Hematopoietic multipotent progenitor cell treated with erythropoietin and hydrocortisone succinate and interleukin-3 and kit ligand, for 4 days (in vitro differentiated cells): ENCODE results near the gene PAFAH2.

Experiments used
- DNase-seq: peaks from one replicate; pipeline ENCODE4 v3.0.0-alpha.2; 2015

PAFAH2 gene

GRCh38 chr1:25997828-25998761 is at the start of gene PAFAH2:
Gene PAFAH2 (minus strand): TSS chr1:25998063. CDS start chr1:25990816, 7,247 bp downstream.
- DNase-seq = peak; percentile 100

- no peak for DNase-seq
Measured at GRCh38 chr1:26047278-26047874, 49.5 kb upstream of the PAFAH2 start.

GRCh38 chr1:26046246-26047095 is 48.6 kb upstream of the PAFAH2 start:
- no peak for DNase-seq

DNA sequence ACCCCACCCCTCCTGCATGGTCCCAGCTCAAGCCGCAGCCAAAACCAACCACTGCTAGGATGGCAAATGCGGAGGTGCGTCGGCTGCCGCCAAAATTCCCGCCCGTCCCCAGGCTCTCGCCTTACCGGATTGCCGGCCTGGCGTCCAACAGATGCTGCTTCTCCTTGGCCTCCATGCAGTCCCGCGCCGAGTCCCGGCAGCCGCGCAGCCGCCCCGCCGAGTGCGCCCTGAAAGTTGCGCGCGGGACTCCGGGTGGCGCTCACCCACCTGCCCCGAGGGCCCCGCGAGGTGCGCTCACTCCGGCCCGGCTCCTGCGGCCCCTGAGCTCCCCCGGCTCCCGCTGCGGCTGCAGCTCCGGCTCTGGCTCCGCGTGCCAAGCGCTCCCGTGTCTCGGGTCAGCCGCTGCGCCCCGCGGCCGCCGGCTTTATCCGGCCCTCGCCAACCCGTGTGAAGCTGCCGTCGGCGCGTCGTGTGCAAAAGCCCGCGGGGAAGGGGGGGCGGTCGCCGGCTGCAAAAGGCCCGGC is 47.9 kb upstream of the PAFAH2 start, which contains the start of gene SLC30A2:
Gene SLC30A2, minus strand, starts transcription at position 397 of the 524 bp plus-strand sequence. Its CDS starts 222 bp downstream, at position 175.
- peak; percentile 30 for DNase-seq

GRCh38 chr1:26044971-26045721 is 47.3 kb upstream of the PAFAH2 start:
- no peak for DNase-seq

DNA sequence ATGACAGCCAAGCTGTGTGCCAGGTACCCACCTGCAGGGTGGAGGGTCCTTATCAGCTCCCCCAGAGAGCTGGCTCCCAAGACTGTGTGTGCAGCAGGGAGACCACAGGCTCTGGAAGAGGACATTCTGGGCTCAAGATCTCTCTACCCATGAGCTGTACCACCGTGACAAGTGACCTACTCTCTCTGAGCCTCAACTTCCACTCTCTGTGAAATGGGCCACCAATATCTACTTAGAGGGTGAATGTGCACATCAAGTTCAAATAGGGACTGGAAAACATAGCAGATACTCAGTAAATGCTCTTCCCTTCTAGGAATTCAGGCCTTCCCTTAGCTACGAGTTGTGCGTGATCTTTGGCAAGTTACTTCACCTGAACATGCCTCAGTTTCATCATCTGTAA is 46.6 kb upstream of the PAFAH2 start:
- no peak for DNase-seq

GRCh38 chr1:26043765-26044164 is 45.9 kb upstream of the PAFAH2 start:
- no peak for DNase-seq

DNA sequence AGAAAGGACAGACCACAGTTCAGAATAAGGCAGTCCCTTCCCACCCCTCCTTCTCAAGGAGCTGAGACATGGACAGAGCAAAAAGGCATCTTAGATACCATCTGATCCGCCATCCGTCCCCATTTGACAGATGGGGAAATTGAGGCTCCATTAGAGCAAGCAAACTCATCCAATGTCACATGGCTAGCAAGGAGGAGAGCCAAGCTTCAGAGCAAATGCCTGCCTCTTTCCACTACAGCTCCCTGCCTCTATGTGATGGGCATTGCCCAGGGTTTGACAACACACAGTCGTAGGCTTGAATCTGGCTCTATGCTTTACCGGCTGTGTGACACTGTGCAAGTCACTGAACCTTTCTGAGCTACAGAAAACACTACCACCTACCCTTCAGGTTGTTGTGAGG is 44.1 kb upstream of the PAFAH2 start:
- no peak for DNase-seq

DNA sequence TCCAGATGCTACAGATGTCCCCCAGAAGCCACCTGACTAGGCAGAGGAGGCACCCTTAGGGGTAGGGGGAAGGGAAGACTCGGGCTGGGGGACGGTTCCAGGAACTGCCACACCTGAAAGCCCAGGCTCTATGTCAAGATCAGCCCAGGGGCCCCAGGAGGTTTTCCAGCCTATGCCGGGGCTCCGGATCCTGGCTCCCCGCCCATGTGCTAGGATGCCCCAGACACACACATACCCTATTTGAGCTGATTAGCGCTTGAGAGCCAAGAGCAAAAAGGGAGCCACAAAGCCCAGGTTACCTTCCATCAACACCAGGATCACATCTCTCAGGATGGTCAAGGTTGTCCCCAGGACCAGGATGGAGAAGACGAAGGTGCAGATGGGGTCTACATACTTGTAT is 43.5 kb upstream of the PAFAH2 start:
- no peak for DNase-seq

DNA sequence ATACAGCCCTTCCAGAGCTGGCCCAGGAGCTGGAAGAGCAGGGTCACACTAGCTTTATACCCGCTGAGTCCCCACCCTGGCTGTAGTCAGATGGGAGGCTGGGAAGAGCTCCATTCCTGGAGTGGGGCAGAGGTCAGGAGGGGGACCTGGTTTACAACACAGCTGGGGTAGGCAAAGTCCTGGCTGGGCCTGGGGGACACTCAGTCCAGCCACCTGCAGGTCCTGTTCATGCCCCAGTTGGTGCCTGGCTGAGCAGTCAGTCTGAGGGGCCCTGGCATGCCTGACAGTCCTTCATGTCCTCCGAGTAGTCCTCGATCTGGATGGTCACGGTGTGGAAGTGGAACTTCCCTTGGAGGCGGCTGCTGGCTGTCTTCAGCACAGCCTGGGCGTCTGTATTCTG is 41.0 kb upstream of the PAFAH2 start:
- DNase-seq = no peak

GRCh38 chr1:26038477-26038876 is 40.6 kb upstream of the PAFAH2 start:
- no peak for DNase-seq

DNA sequence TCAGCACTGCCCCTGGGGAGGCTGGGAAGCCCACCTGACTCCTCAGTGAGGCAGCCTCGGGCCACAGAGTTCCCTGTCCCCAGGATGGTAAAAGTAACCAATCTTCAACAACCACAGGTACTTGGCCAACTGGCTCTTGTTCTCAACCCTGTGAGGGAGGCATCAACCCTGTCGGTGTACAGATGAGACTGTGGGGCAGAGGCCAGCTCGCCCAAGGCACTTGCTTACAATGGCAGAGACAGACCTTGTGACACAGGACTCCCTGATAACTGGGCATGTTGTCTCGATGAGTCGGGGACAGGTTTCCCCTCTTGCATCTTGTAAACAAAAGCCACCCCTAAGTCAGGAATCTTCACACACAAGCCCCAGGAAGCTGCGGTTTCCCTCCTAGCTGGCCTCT is 40.0 kb upstream of the PAFAH2 start:
- no peak for DNase-seq

DNA sequence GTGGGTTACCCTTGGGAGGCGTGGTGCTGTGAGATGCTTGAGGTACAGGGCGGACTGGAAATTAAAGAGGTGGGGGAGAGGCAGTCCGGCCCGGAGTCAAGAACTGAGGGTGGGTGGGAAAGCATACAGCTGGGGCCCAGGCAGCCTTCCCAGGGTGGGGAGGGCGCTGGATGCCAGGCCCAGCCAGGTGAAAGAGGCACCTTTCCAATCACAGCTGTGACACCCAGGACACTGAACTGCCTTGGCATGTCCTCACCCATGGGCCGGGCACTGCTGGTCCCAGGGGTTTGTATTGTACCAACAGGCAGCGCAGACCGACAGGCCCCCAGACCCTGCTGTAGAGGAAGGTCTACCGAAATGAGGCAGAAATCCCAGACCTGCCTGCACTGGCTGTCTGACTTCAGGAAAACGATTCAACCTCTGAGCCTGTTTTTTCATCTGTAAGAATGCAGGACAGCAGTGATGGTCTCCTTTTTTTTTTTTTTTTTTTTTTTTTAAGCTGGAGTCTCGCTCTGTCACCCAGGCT is 39.0 kb upstream of the PAFAH2 start:
- no peak for DNase-seq

DNA sequence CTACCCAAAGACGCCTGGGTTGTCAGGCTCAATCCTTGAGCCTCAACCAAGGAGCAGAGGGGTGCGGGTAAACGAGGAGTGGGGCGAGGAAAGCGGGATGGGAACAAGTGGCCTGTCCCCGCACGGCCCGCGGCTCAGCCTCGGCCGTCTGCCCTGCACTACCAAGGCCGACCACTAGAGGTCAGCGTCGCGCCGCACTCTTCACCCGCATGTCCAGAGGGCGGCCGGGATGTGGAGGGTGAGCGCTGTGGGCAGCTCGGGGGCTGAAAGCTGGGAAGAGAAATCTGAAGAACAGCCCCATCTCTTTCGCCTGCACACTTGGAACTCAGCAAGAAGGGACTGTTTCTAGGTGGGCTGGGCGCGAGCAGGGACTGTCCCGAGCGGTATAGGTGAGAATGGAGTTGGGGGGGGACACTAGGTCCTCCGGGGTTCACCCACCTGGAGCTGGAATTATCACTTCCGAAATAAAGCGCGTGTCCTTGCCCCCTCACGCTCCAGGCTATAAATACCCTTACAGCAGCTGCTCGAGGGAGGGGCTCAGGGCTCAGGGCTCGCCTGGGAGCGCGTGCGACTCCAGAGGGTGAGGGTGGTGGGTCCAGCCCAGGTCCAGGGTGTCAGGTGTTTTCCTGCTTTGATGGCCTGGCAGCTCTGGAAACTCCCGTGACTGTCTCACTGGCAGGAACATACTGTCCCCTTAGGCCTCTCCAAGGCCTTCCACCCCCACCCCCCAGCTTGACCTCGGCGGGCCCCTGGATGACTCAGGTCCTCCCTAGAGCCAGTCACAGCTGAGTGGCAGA is 38.3 kb upstream of the PAFAH2 start:
- DNase-seq = peak; percentile 85

DNA sequence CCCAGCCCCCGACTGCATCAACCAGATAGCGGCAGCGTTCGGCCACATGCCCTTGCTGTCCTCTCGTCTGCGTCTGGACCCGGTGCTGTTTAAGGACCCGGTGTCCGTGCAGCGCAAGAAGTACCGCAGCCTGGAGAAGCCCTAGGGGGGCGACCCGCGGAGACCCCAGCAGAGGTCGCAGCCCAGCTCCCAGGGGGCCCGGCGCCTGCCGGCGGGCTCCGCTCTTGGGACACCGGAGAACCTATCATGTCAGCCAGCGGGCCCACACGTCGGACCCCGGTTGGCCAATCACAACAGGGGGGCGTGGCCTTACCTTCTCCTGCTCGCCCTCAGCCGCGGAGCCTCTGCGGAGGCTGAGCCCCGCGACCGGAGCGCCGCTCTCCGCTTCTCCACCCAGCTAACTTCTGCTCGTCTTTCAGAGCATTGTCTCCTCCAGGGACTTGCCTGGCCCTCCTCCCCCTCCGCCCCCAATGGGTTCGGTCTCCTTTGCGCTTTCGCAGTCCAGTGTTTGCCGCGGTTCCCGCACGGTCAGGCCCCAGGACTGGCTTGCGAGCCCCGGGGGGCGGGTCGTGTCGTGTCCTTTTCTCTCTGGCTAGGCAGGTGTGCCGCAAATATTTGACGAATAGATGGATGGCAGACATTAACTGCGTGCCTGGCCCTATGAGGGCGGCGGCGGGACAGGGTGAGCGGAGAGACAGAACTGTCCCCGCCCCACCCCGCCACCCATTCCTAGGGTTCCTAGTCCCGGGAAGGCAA is 37.5 kb upstream of the PAFAH2 start:
- DNase-seq = peak; percentile 98

DNA sequence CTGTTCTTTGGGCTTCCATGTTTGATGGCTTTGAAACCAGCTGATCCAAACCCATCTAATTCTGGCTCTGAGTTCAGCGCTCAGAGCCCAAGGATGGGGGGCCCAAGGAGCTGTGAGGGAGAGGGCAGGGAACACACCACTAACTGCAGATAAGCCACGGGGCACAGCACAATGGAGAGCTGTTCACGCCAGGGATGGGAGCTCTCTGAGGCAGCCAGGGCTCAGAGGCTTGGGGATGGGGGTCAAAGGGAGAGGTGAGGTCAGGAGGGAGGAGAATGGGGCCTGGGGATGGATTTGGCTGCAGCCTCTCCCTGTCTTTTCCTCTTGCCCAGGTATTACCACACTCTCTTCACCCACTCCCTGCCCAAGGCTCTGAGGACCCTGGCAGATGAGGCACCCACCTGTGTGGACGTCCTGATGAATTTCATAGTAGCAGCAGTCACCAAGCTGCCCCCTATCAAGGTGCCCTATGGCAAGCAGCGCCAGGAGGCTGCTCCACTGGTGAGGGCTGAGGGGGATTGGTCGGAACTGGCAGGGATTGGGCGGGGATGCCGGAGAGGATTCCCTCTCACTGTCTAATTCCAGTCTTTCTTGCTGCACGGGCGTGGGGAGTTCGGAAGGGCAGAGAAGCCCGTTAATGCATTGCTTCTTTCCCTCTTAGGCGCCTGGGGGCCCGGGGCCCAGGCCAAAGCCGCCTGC is 36.8 kb upstream of the PAFAH2 start:
- no peak for DNase-seq

GRCh38 chr1:26032656-26033357 is 34.9 kb upstream of the PAFAH2 start:
- no peak for DNase-seq

GRCh38 chr1:26031611-26032220 is 33.9 kb upstream of the PAFAH2 start:
- no peak for DNase-seq

GRCh38 chr1:26031196-26031595 is 33.3 kb upstream of the PAFAH2 start:
- no peak for DNase-seq
